ENCODE results near the gene QRICH2. TPM values are rescaled to one million over a fixed set of nuclear protein-coding genes. Genes with fewer than 3 reads are reported as not detected.

QRICH2 gene
- total RNA-seq, 4 donors from 2014 or later = 1.7 to 2.7 (median 2.0) TPM

DNA sequence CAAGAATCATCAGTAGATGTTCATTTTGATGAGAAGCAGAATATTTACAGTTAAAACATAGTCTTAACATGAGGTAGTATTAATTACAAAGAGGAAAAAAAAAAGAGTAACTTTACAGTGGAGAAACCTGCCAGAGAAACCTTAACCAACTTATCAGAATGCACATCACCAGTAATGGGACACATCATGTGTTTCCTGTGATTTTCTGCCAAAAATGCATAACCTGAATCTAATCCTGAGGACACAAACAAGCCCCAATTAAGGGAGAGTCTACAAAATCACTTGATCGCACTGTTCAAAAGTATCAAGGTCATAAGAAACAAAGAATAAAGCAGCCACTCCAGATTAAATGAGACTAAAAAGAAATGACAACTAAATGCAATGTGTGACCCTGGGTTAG, 18.2 kb upstream of the QRICH2 start:
- no peaks in the 10 kb centered on the region for H3K27me3 ChIP-seq
- ATAC-seq = no peak
- H3K27ac ChIP-seq = no peak overlapping the region
- 84 to 89% methylated on average over 1 of the region's 1 CpG for WGBS, 2 donors (ENCODE audit: low coverage in 1 of 2)
- no peak overlapping the region for H3K4me3 ChIP-seq
- H3K36me3 ChIP-seq = peaks cover 0 to 97% of the 10 kb centered on the region in 2 donors
- H3K4me1 ChIP-seq = no peaks in the 10 kb centered on the region
- TF ChIP-seq EP300 (IDR thresholded peaks at IDR 0.05) = no peak
- TF ChIP-seq POLR2A (IDR thresholded peaks at IDR 0.05) = no peak
- no peak for TF ChIP-seq POLR2AphosphoS5 (IDR thresholded peaks at IDR 0.05)
- TF ChIP-seq, protein P1, sequence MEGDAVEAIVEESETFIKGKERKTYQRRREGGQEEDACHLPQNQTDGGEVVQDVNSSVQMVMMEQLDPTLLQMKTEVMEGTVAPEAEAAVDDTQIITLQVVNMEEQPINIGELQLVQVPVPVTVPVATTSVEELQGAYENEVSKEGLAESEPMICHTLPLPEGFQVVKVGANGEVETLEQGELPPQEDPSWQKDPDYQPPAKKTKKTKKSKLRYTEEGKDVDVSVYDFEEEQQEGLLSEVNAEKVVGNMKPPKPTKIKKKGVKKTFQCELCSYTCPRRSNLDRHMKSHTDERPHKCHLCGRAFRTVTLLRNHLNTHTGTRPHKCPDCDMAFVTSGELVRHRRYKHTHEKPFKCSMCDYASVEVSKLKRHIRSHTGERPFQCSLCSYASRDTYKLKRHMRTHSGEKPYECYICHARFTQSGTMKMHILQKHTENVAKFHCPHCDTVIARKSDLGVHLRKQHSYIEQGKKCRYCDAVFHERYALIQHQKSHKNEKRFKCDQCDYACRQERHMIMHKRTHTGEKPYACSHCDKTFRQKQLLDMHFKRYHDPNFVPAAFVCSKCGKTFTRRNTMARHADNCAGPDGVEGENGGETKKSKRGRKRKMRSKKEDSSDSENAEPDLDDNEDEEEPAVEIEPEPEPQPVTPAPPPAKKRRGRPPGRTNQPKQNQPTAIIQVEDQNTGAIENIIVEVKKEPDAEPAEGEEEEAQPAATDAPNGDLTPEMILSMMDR (IDR thresholded peaks at IDR 0.05) = no peak
- no peaks in the 10 kb centered on the region for H3K9me3 ChIP-seq

DNA sequence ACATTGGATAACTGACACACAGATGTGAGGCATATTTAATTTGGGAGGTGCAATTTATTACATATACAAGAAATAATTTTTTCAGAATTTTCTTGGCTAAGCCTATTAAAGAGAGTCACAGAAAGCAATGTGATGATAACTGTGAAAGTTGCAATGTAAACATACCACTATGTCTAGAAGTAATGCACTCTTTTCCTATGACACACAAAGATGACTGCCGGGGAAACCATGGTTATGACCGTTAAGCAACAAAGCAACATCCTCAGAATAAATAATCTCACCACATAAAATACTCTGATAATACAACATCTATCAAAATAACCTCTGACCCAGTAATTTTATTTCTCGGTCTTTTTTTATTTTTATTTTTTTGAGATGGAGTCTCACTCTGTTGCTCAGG, 10.5 kb upstream of the QRICH2 start:
- Histone ChIP-seq H3K4me3 (no peak overlapping the region), H3K27me3 (no peaks in the 10 kb centered on the region), H3K36me3 (peaks cover 0 to 81% of the 10 kb centered on the region in 2 donors), H3K9me3 (no peaks in the 10 kb centered on the region), H3K4me1 (peaks cover 0 to 6% (median 0%) of the 10 kb centered on the region in 3 donors), H3K27ac (no peak overlapping the region)
- 84 to 92% methylated on average over 3 of the region's 3 CpGs for WGBS, 2 donors (ENCODE audit: low coverage in 1 of 2)
- no peak for ATAC-seq
- no peak for TF ChIP-seq POLR2A (IDR thresholded peaks at IDR 0.05)
- TF ChIP-seq, protein P1 (IDR thresholded peaks at IDR 0.05) = no peak
- TF ChIP-seq POLR2AphosphoS5 (IDR thresholded peaks at IDR 0.05) = no peak
- no peak for TF ChIP-seq EP300 (IDR thresholded peaks at IDR 0.05)

DNA sequence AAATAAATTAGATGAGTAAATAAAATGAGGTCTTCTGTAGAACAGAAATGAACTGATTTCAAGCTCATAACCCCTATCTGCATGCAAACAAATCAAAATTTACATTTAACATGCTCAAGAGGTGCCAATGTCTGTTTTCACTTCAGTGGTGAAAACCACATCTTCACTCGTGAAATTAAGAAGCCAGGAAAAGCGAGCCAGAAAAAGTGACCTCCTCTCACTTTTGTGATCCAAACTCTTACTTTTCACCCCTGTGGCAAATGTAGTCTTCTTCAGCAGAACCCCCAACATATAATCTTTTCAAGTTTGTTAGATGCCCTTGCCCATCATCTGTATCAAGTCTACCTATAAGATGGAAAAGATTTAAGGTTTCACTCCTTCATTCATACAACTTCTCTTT, 9.5 kb upstream of the QRICH2 start:
- peaks cover 0 to 81% of the 10 kb centered on the region in 2 donors for H3K36me3 ChIP-seq
- no peaks in the 10 kb centered on the region for H3K9me3 ChIP-seq
- no peak for ATAC-seq
- H3K27ac ChIP-seq = no peak overlapping the region
- 87 to 100% methylated on average over 2 of the region's 2 CpGs for WGBS, 2 donors (ENCODE audit: low coverage in 1 of 2)
- TF ChIP-seq EP300 (IDR thresholded peaks at IDR 0.05) = no peak
- TF ChIP-seq, protein P1 (IDR thresholded peaks at IDR 0.05) = no peak
- TF ChIP-seq POLR2AphosphoS5 (IDR thresholded peaks at IDR 0.05) = no peak
- TF ChIP-seq POLR2A (IDR thresholded peaks at IDR 0.05) = no peak
- H3K27me3 ChIP-seq = no peaks in the 10 kb centered on the region
- H3K4me1 ChIP-seq = peaks cover 0 to 6% (median 0%) of the 10 kb centered on the region in 3 donors
- no peak overlapping the region for H3K4me3 ChIP-seq

DNA sequence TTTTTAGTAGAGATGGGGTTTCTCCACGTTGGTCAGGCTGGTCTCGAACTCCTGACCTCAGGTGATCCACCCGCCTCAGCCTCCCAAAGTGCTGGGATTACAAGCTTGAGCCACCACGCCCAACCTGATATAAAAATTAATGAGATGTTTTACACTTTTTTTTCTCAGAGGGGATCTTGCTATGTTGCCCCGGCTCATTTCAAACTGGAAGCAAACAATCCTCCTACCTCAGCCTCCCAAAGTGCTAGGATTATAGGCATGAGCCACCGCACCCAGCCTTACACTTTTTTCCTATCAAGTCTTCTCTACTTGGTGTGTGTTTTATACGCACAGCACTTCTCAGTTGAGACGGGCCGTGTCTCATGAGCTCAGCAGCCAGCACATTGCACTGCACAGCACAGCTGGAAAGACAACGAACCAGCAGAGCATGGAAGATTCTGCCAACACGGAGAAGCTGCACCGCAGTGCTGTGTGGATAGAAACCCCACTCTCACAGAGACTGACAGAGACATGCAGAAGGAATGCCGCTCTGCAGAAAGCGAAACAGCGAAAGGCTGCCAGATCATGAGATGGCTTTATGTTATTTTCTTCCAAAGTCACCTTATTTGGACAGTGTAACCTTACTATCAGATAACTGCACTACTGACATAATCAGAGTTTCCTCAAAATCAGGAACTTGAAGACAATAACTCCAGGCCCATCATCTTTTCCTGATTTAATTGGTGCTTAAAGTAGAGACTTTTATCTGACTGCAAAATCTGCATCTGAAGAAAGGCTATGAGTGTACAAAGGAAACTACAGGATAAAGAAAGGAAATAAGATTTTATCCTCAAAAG, 6.5 kb upstream of the QRICH2 start:
- TF ChIP-seq POLR2AphosphoS5 (IDR thresholded peaks at IDR 0.05) (no peak), EP300 (IDR thresholded peaks at IDR 0.05) (no peak), POLR2A (IDR thresholded peaks at IDR 0.05) (no peak)
- TF ChIP-seq, protein P1 (IDR thresholded peaks at IDR 0.05) = no peak
- WGBS, 2 donors (ENCODE audit: low coverage in 1 of 2) = 69 to 87% methylated on average over 5 to 13 of the region's 15 CpGs
- H3K27me3 ChIP-seq = no peaks in the 10 kb centered on the region
- peaks cover 0 to 88% of the 10 kb centered on the region in 2 donors for H3K36me3 ChIP-seq
- H3K9me3 ChIP-seq = no peaks in the 10 kb centered on the region
- no peak overlapping the region for H3K4me3 ChIP-seq
- peaks cover 0 to 1% (median 0%) of the 10 kb centered on the region in 3 donors for H3K4me1 ChIP-seq
- no peak for ATAC-seq
- peak overlapping the region in 2 of 4 donors; percentile 22 to 33 for H3K27ac ChIP-seq

DNA sequence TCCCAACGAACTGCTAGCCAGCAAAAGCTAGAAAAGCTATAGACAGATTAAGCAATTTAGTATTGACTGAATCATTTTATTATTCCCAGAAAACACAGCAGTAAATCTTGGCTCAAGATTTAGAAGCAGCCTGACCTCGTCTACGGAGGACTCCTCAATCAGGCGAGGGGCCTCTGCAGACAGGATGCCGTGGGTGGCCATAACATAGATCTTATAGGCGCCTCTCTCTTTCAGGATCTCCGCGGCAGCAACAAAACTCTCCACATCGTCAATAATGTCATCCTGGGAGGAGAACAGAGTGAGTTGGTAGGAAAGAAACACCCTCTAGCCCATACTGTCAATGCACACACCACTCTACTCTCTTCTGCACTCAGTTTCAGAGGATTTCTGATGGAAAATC, 4.7 kb upstream of the QRICH2 start:
- Histone ChIP-seq H3K4me3 (no peak overlapping the region), H3K27ac (no peak overlapping the region), H3K36me3 (peaks cover 0 to 86% of the 10 kb centered on the region in 2 donors), H3K9me3 (no peaks in the 10 kb centered on the region), H3K4me1 (no peaks in the 10 kb centered on the region), H3K27me3 (no peaks in the 10 kb centered on the region)
- ATAC-seq = no peak
- 62 to 88% methylated on average over 5 to 9 of the region's 9 CpGs for WGBS, 2 donors (ENCODE audit: low coverage in 1 of 2)
- TF ChIP-seq, protein P1 (IDR thresholded peaks at IDR 0.05) = no peak
- TF ChIP-seq POLR2AphosphoS5 (IDR thresholded peaks at IDR 0.05) (no peak), EP300 (IDR thresholded peaks at IDR 0.05) (no peak), POLR2A (IDR thresholded peaks at IDR 0.05) (no peak)

Data from gastroesophageal sphincter (tissue), 4 donors.